Measurements from ENCODE around the gene MSMB. TPM values are rescaled to one million over a fixed set of nuclear protein-coding genes. Genes with fewer than 3 reads are reported as not detected.

Gene MSMB
- total RNA-seq, 1 experiment from 2014 or later, result not detected

DNA sequence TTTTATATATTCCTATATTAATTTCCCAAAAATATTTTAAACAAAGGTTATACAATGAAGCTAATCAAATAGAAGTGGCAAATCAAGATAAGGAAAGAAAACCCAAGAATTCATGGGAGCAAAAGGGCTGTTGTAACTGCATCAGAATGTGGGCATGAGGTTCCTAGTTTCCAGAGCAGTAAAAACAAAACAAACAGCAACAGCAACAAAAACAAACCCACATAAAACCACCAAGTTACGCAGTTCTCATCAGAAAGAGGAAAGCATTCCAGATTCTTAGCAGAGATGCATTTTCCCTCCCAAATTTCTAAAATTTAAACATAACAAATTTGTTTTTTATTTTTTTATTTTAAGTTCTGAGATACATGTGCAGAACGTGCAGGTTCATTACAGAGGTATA is 34.8 kb upstream of the MSMB start:
- intact Hi-C loops (cut with micrococcal nuclease; ENCODE audit: unreplicated experiment), result no loop called here
- ChIA-PET POLR2A (ENCODE audit: unreplicated experiment) (no interaction called here), CTCF (no interaction called here)
- Histone ChIP-seq H3K9me2 (ENCODE audit: insufficient read depth) (no peaks in the 10 kb centered on the region), H3K4me1 (replicated peaks; ENCODE audit: insufficient read depth) (no peaks in the 10 kb centered on the region), H3K4me3 (no peak overlapping the region), H4K20me1 (ENCODE audit: insufficient read depth) (no peaks in the 10 kb centered on the region), H3K4me2 (no peak overlapping the region), H2AFZ (no peak overlapping the region), H3K27ac (no peak overlapping the region), H3K9me3 (ENCODE audit: insufficient read depth, low read depth) (no peaks in the 10 kb centered on the region), H3K79me2 (ENCODE audit: low read depth) (no peaks in the 10 kb centered on the region), H3F3A (ENCODE audit: insufficient read depth, low read depth) (no peaks in the 10 kb centered on the region), H3K27me3 (ENCODE audit: insufficient read depth, low read depth) (no peaks in the 10 kb centered on the region), H3K36me3 (ENCODE audit: low read depth) (no peaks in the 10 kb centered on the region)
- TF ChIP-seq EZH2 (IDR thresholded peaks at IDR 0.05; ENCODE audit: low read depth), result no peak
- TF ChIP-seq, protein P1, sequence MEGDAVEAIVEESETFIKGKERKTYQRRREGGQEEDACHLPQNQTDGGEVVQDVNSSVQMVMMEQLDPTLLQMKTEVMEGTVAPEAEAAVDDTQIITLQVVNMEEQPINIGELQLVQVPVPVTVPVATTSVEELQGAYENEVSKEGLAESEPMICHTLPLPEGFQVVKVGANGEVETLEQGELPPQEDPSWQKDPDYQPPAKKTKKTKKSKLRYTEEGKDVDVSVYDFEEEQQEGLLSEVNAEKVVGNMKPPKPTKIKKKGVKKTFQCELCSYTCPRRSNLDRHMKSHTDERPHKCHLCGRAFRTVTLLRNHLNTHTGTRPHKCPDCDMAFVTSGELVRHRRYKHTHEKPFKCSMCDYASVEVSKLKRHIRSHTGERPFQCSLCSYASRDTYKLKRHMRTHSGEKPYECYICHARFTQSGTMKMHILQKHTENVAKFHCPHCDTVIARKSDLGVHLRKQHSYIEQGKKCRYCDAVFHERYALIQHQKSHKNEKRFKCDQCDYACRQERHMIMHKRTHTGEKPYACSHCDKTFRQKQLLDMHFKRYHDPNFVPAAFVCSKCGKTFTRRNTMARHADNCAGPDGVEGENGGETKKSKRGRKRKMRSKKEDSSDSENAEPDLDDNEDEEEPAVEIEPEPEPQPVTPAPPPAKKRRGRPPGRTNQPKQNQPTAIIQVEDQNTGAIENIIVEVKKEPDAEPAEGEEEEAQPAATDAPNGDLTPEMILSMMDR (conservative IDR thresholded peaks at IDR 0.05), result no peak
- BruUV-seq (replicated peaks), result no TSS peak
- no peak for DNase-seq

DNA sequence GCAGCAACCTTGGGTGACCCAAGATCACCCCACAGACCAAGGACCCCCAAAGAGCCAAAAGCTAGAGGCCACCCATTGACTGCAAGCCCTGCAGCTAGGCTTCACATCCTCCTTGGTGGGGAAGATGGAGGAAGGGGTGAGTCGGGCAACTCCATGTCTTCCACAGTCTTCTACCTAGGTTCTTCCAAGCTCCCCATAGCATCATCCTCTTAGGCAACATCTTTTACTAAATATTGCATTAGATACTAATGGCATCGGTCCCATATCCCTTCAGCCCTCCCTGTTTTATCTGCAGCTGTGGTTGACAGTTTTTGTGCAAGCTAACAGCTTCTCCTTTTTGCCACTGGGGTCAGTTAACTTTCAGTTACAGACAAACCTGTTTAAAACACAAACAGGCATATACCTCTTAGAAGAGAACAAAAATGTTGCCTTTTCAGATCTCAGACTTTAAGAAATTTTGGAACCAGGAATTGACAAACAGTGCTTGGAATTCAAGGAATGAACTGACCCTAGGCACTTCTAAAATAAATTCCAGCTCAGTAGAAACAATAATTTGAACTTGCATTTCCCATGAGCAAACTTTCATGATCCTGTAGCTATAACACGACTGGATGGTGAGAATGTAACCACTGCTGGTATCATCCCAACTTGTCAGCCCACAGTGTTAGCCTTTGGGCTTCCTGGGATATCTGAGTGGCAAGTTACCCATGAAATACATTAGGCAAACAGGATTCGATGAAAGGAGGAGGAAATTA is 33.9 kb upstream of the MSMB start:
- Histone ChIP-seq H4K20me1 (ENCODE audit: insufficient read depth) (no peaks in the 10 kb centered on the region), H3K9me3 (ENCODE audit: insufficient read depth, low read depth) (no peaks in the 10 kb centered on the region), H3K9me2 (ENCODE audit: insufficient read depth) (no peaks in the 10 kb centered on the region), H3K4me2 (no peak overlapping the region), H3F3A (ENCODE audit: insufficient read depth, low read depth) (no peaks in the 10 kb centered on the region), H2AFZ (no peak overlapping the region), H3K36me3 (ENCODE audit: low read depth) (no peaks in the 10 kb centered on the region), H3K4me3 (no peak overlapping the region), H3K27me3 (ENCODE audit: insufficient read depth, low read depth) (no peaks in the 10 kb centered on the region), H3K27ac (no peak overlapping the region), H3K79me2 (ENCODE audit: low read depth) (no peaks in the 10 kb centered on the region), H3K4me1 (replicated peaks; ENCODE audit: insufficient read depth) (no peaks in the 10 kb centered on the region)
- DNase-seq, result no peak
- POLR2A ChIA-PET (ENCODE audit: unreplicated experiment), result no interaction called here
- no TSS peak for BruUV-seq (replicated peaks)
- TF ChIP-seq, protein P1 (conservative IDR thresholded peaks at IDR 0.05), result no peak
- no peak for TF ChIP-seq EZH2 (IDR thresholded peaks at IDR 0.05; ENCODE audit: low read depth)
- intact Hi-C loops (cut with micrococcal nuclease; ENCODE audit: unreplicated experiment), result no loop called here
- CTCF ChIA-PET, result no interaction called here

DNA sequence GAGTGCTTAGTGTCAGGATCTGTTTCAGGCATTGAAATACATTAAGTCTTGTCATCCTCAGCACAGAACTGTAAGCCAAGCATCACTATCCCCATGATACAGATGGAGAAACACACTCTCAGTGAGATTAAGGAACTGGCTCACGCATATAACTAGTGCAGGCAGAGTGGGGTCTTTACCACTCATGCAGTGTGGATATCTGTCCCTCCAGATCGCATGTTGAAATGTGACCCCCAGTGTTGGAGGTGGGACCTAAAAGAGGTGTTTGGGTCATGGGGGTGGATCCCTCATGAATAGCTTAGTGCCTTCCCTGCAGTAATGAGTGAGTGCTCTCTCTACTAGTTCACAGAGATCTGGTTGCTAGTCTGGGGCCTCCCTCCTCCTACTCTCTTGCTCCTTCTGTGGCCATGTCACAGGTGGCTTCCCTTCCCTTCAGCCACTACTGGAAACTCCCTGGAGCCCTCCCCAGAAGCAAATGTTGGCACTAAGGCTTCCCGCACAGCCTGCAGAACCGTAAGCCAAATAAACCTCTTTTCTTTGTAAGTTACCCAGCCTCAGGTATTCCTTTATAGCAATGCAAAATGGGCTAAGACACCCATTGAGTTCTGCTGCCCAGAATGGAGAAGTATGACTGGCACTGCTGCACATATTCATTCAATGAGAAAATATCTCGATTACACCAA is 31.8 kb upstream of the MSMB start:
- no TSS peak for BruUV-seq (replicated peaks)
- Histone ChIP-seq H3K36me3 (ENCODE audit: low read depth) (no peaks in the 10 kb centered on the region), H2AFZ (no peak overlapping the region), H3K9me2 (ENCODE audit: insufficient read depth) (no peaks in the 10 kb centered on the region), H3F3A (ENCODE audit: insufficient read depth, low read depth) (no peaks in the 10 kb centered on the region), H3K27me3 (ENCODE audit: insufficient read depth, low read depth) (no peaks in the 10 kb centered on the region), H3K4me3 (no peak overlapping the region), H3K27ac (no peak overlapping the region), H3K4me2 (no peak overlapping the region), H3K79me2 (ENCODE audit: low read depth) (no peaks in the 10 kb centered on the region), H3K4me1 (replicated peaks; ENCODE audit: insufficient read depth) (no peaks in the 10 kb centered on the region), H3K9me3 (ENCODE audit: insufficient read depth, low read depth) (no peaks in the 10 kb centered on the region), H4K20me1 (ENCODE audit: insufficient read depth) (no peaks in the 10 kb centered on the region)
- TF ChIP-seq, protein P1 (conservative IDR thresholded peaks at IDR 0.05), result no peak
- no peak for TF ChIP-seq EZH2 (IDR thresholded peaks at IDR 0.05; ENCODE audit: low read depth)
- intact Hi-C loops (cut with micrococcal nuclease; ENCODE audit: unreplicated experiment), result no loop called here
- ChIA-PET POLR2A (ENCODE audit: unreplicated experiment) (no interaction called here), CTCF (no interaction called here)
- no peak for DNase-seq

All from PC-9 (cell line).